VCaP (cell line): ENCODE data around the gene RBPJL.

Experiments used
- H3K27ac ChIP-seq: fragments of 450-650 bp; 2 replicates; pipeline ENCODE4 v1.5.1; 2017
- TF ChIP-seq, protein P1 (sequence below): fragments of 450-650 bp; conservative IDR thresholded peaks from 2 replicates; pipeline ENCODE4 v1.5.1; 2017; ENCODE audit warnings: mild to moderate bottlenecking, moderate library complexity

Gene RBPJL

GRCh38 chr20:45365444-45365970, 58.9 kb downstream of the RBPJL start:
- TF ChIP-seq, protein P1, sequence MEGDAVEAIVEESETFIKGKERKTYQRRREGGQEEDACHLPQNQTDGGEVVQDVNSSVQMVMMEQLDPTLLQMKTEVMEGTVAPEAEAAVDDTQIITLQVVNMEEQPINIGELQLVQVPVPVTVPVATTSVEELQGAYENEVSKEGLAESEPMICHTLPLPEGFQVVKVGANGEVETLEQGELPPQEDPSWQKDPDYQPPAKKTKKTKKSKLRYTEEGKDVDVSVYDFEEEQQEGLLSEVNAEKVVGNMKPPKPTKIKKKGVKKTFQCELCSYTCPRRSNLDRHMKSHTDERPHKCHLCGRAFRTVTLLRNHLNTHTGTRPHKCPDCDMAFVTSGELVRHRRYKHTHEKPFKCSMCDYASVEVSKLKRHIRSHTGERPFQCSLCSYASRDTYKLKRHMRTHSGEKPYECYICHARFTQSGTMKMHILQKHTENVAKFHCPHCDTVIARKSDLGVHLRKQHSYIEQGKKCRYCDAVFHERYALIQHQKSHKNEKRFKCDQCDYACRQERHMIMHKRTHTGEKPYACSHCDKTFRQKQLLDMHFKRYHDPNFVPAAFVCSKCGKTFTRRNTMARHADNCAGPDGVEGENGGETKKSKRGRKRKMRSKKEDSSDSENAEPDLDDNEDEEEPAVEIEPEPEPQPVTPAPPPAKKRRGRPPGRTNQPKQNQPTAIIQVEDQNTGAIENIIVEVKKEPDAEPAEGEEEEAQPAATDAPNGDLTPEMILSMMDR, result no peak

DNA sequence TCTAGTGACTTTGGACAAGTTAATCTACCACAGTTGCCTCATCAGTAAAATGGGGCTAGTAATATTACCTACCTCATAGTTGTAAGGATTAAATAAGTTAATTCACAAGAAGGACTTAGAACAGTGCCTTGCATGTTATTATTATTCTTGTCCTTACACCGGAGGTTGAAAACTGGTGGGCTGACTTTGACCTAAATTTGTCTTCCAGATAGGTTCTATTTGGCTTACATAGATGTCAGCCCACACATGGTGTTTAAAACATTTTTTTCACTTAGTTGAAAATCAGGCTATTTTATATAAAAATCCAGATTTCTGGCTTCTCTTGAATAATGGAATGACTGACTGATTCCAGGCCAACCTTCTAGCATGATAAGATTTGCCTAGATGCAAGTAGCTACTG, 59.6 kb downstream of the RBPJL start:
- H3K27ac ChIP-seq, result no peak overlapping the region
- TF ChIP-seq, protein P1, result no peak

More at GRCh38 chr20:45365444-45365970, 58.9 kb downstream of the RBPJL start:
- no peak overlapping the region for H3K27ac ChIP-seq

GRCh38 chr20:45366631-45367030, 60.0 kb downstream of the RBPJL start:
- TF ChIP-seq, protein P1, result no peak
- no peak overlapping the region for H3K27ac ChIP-seq

- TF ChIP-seq, protein P1, result no peak
- H3K27ac ChIP-seq, result no peak overlapping the region
Measured at GRCh38 chr20:45367126-45367525, 60.5 kb downstream of the RBPJL start.
